GM19193 (cell line): Measurements from ENCODE around the gene CDH9.

Source experiments
- POLR2A ChIP-seq: IDR thresholded peaks from 4 replicates; pipeline ENCODE4 v1.6.1; 2011; ENCODE audit not compliant: insufficient read depth, insufficient read length; ENCODE audit errors: extremely low read depth

The CDH9 gene

DNA sequence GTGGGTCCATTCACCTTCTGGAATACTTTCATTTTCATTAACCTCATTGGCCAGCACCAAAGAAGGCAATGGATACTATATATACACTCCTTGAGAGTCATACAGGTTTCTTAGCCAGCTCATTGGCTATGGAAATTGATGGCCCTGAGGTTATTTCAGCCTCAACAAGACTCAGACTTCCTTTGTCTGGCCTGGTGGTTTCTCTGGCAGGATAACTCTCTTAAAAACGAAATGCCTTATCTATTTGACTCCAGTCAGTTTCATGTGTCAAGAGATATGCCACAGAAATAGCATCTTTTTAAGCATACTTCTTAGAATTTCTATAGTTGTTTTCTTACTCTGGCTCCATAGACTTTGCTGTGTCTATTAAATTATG lies 28.9 kb downstream of the CDH9 start:
- no peak for TF ChIP-seq POLR2A

DNA sequence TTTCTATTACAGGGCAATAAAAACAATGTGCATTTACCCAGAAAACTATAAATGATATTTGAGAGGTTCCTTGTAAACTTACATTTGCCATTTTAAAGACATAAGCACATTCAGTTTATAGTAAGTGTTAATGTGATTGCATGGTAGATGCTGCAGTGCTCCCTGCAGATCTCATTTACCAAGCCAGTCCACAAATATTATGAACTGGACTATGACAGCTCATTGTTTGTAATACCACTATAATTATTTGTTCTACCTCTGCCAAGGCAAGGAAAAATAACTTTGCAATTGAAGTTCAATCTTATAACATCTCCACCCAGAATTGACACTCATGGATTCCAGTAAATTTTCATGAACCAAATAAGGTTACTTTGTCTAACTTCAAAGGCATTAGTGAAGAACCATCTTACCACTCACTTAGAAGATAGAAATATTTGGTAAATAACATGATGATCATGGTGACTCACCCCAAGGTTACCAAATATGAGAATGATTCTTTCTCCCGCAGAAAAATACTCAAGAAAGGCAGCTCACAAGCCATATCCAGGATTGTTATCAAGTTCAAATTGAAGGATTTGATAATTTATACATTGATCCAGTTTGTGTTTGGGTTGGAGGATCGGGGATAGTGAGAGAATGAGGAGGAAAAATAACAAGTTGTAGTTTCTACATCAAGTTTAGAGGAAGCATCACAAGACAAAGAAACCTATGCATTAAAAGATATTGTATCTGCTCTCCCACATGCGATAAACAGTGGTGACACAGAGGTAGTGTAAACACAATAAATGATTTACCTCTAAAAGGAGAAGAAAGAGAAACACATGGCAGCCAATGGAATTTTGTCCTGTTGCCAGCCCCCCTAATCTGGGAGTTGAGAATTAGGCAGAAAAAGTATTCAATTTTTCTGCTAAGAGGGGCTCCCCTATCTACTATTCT lies 29.5 kb downstream of the CDH9 start:
- no peak for TF ChIP-seq POLR2A

GRCh38 chr5:27007121-27007520 lies 31.3 kb downstream of the CDH9 start:
- TF ChIP-seq POLR2A = no peak

DNA sequence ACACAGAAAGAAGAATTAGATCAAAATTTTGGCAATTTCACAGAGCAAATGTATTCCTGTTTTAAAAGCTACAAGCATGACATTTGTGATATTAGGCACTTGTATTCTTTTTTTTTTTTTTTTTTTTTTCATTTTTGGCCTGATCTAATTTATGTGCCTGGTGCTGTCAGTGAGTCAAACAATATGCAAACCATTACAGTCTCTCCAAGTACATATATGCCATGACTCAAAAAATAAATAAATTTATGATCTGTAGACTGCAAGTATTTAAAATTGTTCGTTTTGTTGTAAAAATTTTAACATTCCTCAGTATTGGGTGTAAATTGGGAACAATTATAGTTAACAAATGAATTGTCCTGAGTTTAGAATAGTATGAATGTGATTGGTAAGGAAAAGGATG lies 51.4 kb downstream of the CDH9 start:
- TF ChIP-seq POLR2A = no peak

DNA sequence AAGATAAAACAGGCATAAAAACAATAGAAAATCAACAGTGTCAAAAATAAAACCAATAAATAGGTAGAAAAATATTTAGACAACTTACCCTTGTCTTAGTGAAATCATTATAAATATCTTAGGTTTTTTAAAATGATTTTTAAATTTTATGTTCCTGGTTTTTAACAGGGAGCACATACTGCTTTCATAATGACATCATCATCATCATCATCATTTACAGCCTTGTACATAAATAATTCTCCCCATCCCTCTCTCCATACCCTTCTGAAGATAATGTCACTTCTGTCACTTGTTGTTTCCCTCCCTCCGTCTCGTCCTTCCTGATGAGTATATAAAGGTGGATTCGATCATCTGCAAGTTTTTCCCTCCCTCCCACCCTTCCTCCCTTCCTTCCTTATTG lies 56.6 kb downstream of the CDH9 start:
- TF ChIP-seq POLR2A = no peak

GRCh38 chr5:26959290-26959689 lies 79.1 kb downstream of the CDH9 start:
- no peak for TF ChIP-seq POLR2A

DNA sequence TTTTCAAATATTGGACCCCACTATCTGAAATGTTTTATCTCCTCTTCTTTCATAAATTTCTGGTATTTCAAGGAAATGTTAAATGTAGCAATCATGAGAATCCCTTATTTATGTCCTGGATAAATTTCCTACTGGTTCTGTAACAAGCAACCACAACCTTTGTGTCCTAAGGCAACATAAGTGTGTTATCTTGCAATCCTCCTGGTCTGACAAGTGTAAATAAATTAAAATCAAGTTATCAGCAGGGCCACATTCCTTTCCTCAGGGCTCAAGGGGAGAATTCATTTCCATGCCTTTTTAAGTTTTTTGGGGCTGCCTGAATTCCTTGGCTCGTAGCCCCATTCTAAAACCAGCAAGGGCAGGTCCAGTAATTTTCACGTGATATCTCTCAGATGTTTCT lies 83.2 kb downstream of the CDH9 start:
- no peak for TF ChIP-seq POLR2A

- TF ChIP-seq POLR2A = no peak
Measured at GRCh38 chr5:26948921-26949320, 89.5 kb downstream of the CDH9 start.

DNA sequence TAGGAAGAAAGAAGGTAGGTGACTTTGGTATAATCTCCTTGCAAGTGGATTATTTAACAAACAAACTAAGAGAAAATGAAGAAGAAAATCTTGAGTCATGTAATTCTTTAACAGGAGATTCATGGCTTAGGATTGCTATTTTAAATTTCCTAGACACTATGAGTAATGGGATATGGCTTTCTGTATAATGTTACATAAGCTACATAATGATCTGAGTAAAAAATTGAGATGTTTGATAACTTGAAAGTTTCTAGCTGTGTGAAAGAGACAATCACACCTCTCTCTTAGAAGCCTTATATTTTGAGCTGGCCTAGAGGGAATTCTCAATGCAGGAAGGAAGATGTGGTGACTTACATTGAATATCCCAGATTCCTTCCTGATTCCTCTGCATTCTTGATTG lies 92.5 kb downstream of the CDH9 start:
- TF ChIP-seq POLR2A = no peak

DNA sequence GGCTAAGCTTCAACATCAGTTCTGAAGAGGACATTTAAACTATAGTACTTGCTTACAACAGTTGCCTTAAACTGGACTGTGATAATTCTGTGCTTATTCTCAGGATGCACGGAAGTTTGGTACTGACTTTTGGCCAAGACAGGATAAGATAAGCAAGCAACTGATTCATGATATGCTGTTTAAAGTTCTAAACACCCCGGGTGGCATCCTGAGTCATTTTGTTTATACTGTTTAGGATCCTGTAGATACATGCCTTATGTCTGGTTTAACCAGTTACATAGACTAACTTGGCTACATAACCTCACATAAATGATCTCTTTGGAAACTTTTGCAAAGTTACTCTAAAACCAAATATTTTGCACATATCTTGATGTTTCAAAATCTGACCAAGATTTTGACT lies 95.9 kb downstream of the CDH9 start:
- no peak for TF ChIP-seq POLR2A

DNA sequence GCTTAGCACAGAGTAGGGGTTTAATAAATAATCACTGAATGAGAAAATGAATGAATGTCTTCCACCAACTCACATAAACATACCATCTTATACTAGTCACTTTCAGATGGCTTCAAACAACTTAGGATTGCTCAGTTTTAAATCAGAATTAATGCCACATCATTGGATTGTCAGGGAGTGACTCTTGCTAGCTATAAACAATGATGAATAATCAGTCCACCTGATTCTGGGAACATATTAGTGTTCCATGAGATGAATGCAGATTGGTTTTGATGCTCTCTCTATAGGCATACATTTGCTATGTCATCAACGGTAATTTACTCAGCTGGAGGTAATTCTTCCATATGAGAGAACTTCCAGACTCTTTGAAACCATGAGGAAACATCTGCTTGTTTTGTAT lies 97.4 kb downstream of the CDH9 start:
- TF ChIP-seq POLR2A = no peak

DNA sequence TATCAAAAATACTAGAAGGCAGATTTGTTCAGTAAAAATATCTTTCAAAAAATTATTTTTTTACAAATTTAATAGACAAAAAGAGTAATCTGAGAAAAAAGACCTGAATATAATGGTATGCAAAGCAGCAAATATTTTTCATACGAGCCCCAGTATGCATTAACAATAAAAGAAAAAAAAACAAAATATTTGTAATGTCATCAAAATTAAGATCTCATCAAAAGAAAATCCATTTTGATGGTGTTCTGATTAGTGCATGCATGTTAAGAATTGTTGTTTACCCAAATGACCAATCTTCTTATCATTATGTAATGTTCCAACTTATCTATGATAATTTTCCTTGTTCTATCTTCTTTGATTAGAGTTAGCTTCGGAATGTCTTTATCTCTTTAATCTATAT lies 106.1 kb downstream of the CDH9 start:
- TF ChIP-seq POLR2A = no peak

DNA sequence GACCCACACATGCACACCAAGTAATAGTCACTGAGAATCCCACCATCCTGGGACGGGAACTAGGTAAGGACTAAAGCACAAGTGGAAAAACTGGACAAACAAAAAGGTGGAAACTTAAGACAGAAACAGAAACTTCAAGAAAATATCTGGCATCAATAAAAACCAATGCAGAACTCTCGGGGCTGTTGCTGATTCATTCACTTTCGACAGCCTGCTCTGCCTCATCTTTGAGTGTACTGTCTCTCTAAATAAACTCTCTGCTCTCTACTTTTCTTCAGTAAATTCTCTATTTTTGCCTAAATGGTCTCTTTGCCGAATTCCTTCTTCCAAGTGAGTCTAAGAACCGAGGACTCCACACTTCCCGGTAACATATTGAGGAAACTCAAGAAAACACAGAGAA lies 116.9 kb downstream of the CDH9 start:
- no peak for TF ChIP-seq POLR2A

- TF ChIP-seq POLR2A = no peak
Measured at GRCh38 chr5:26903469-26903868, 134.9 kb downstream of the CDH9 start.

- no peak for TF ChIP-seq POLR2A
Measured at GRCh38 chr5:26894719-26895263, 143.6 kb downstream of the CDH9 start.

DNA sequence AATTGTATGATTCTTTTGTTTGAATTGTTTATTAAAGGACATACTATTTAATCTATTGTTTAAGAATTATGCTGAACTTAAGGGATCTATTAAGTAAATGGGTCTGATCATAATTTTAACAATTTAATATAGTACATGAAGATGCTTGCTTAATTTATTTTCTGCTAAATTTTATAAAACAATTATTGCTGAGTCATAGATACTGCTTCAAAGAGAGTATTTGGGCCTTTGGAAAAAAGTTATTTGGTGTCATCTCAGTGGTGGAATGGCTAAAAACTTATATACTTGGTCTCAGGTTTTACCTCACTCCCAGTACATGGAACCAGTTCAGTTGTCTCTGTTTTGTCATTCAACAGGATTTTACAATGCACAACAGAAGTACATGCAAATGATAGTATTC lies 145.3 kb downstream of the CDH9 start:
- no peak for TF ChIP-seq POLR2A
